Measurements from ENCODE around the gene HINFP.

Gene HINFP

GRCh38 chr11:119121008-119121810, at the start of gene HINFP:
TSS of gene HINFP (plus strand) at chr11:119121580. CDS start at chr11:119126945, 5,365 bp downstream.
- DNase-seq (ENCODE audit: low read depth in 2 of 2) = peak; percentile 100

DNA sequence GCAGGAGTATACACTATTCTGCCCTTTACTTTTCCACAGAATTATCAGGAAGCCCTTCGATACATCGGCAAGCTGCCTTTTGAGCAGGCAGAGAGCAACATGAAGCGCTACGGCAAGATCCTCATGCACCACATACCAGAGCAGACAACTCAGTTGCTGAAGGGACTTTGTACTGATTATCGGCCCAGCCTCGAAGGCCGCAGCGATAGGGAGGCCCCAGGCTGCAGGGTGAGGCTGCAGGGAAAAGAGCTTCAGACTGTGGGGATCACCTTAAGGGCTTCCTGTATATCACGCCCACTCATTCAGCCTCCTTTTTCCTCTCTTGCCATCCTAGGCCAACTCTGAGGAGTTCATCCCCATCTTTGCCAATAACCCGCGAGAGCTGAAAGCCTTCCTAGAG, 43.5 kb upstream of the HINFP start:
- DNase-seq (ENCODE audit: low read depth in 2 of 2) = no peak

- DNase-seq (ENCODE audit: low read depth in 2 of 2) = no peak
Observed at GRCh38 chr11:119078675-119079420, 42.5 kb upstream of the HINFP start.

GRCh38 chr11:119081682-119082260, 39.6 kb upstream of the HINFP start:
- no peak for DNase-seq (ENCODE audit: low read depth in 2 of 2)

- DNase-seq (ENCODE audit: low read depth in 2 of 2) = peak; percentile 86 to 88
Observed at GRCh38 chr11:119084663-119085436, 36.5 kb upstream of the HINFP start, which contains the start of gene HMBS. TSS of gene HMBS (plus strand) at chr11:119084881. CDS start at chr11:119085034, 153 bp downstream.

- peak in 1 of 2 donors; percentile 24 for DNase-seq (ENCODE audit: low read depth in 2 of 2)
Observed at GRCh38 chr11:119085437-119085847, 35.9 kb upstream of the HINFP start.

DNA sequence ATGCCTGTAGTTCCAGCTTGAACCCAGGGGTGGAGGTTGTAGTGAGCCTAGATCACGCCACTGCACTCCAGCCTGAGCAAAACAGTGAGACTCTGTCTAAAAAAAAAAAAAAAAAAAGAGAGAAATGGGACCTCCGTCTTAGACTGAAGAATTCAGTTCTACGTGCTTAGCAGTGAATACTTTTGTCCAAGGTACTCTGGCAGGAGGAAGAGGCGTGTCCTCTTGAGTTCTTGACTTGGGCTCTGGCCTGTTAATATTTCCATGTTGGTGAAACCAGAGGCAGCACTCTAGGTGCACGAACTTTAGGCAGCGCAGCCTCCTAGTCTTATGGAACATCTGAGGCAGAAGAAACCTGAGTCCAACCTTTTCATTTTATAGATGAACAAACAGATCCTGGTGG, 34.3 kb upstream of the HINFP start:
- DNase-seq (ENCODE audit: low read depth in 2 of 2) = no peak

GRCh38 chr11:119087747-119088241, 33.6 kb upstream of the HINFP start:
- DNase-seq (ENCODE audit: low read depth in 2 of 2) = no peak

DNA sequence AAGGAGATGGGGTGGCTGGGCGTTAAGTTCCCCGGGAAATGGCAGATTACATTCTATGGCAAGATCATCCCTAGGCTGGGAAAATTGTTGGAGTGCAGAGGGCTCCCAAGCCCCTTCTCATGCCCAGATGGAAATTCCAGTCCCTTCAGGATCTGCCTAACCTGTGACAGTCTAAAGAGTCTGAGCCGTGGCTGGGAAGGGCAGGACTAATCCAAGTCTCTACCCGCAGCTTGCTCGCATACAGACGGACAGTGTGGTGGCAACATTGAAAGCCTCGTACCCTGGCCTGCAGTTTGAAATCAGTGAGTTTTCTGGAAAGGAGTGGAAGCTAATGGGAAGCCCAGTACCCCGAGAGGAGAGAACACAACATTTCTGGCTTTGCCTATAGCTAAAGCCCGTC, 33.0 kb upstream of the HINFP start:
- no peak for DNase-seq (ENCODE audit: low read depth in 2 of 2)

DNA sequence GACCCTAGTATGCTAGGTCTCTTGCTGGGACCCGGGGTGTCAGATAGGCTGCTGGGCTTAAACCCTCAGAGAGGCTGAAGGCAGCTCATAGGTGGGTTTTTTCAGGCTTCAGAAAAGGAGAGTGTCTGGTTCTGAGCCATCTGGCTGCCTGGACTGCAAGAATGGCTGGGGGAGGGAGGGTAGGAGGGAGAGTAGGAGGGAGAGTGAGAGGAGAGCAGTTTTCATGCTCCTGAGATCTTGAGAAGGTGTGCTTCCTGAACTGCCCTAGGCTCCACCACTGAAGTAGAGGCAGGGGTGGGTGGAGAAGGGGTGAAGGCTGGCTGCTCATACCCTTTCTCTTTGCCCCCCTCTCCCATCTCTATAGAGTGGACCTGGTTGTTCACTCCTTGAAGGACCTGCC, 32.1 kb upstream of the HINFP start:
- no peak for DNase-seq (ENCODE audit: low read depth in 2 of 2)

DNA sequence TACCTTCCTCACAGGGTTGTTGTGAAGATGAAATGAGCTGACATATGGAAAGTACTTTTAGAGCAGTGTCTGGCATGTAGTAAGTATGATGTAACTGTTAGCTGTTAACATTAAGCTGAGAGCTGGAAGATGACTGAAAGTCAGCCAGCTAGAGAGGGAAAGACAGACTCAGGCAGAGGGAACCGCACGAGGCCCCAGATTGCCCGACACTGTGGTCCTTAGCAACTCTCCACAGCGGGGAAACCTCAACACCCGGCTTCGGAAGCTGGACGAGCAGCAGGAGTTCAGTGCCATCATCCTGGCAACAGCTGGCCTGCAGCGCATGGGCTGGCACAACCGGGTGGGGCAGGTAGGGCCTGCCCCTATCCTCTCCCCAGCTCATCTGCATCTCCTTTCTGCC, 30.2 kb upstream of the HINFP start:
- DNase-seq (ENCODE audit: low read depth in 2 of 2) = no peak

- no peak for DNase-seq (ENCODE audit: low read depth in 2 of 2)
Observed at GRCh38 chr11:119091966-119092879, 29.2 kb upstream of the HINFP start.

GRCh38 chr11:119092880-119093842, 28.2 kb upstream of the HINFP start:
- no peak for DNase-seq (ENCODE audit: low read depth in 2 of 2)

DNA sequence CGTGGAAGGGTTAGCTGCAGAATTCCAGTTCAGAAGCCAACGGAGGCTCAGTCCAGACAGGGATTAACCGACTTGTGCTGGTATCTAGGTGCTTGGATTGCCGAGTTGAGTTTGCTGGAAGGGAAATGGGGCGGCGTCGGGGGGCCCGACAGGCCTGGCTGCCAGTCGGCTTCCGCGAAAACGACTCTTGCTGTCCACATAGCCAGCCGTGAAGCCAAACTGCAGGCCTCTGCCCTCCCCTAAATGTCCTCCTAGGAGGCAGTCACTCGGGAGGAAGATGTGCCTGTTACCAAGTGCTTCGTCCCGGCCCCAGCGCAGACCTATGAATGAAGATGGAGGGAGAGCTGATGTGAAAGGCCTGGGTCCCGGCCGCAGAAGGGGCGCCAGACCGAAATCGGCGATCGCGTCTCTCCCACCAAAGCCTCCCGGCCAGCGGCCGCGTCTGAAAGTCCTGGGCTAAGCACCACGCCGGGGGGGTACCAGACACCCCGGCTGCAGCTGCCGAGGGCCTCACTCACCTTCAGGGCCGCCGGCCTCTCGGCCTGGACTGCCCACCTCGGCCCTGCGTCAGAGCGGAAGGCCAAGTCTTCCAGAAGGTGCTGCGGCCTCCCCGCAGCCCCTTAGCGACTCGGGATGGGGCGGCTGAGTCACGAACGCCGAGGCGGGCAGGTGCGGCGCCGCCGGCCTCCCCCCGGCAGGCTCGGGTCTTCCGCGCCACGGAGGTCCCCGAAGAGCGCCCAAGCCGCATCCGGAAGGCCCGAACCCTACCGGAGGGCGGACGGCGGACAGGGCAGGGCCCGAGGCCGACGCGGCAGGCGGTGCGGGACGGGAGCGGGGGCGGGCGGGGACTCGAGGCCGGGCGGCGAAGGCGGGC, 27.2 kb upstream of the HINFP start:
- no peak for DNase-seq (ENCODE audit: low read depth in 2 of 2)

- peak in 1 of 2 donors; percentile 44 for DNase-seq (ENCODE audit: low read depth in 2 of 2)
Observed at GRCh38 chr11:119094816-119095065, 26.6 kb upstream of the HINFP start.

DNA sequence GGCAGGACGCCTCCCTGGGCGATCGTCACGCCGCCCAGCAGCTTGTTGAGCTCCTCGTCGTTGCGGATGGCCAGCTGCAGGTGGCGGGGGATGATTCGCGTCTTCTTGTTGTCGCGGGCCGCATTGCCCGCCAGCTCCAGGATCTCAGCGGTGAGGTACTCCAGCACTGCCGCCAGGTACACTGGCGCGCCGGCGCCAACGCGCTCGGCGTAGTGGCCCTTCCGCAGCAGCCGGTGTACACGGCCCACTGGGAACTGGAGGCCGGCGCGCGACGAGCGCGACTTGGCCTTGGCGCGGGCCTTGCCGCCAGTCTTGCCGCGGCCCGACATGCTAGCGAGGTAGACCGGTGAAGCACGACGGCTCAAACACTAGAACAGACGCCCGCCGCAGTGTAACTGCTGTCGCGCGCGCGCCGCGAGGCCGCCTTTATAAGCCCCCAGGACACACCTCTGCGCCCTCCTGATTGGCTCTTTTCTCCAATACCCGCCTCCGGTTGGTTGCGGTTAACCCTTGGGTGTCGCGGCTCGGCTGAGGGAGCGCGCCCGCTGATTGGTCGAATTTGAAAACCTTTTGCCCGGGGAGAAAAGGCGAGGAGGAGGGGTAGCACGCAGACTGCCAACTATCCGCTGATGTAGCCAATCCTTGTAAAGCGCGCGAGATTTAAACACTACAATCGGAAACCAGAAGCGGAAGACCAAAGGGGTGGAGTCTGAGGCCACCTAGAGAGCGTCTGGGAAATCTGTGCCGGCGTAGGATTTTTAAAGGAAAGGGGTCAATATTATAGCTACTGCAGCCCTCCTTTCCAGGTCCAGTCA, 26.1 kb upstream of the HINFP start:
- DNase-seq (ENCODE audit: low read depth in 2 of 2) = peak; percentile 98 to 99

DNA sequence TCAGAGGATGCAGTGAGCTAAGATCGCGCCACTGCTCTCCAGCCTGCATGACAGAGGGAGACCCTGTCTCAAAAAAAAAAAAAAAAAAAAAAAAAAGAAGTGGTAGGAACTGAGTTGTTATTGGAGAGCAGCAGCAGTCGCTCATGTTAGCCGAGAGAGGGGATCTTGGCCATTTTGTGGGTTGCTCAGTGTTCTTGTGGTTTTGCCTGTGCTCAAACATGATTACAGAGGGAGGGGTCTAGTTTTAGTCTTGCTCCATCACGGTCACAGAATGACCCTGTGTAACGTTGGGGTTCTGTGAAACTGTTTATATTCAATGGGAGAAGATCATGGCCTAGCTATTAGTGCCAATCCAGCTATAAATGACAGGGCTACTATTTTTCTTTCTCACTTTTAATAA, 21.7 kb upstream of the HINFP start:
- DNase-seq (ENCODE audit: low read depth in 2 of 2) = no peak
